ENCODE data around the gene SAPCD1.

SAPCD1 gene

DNA sequence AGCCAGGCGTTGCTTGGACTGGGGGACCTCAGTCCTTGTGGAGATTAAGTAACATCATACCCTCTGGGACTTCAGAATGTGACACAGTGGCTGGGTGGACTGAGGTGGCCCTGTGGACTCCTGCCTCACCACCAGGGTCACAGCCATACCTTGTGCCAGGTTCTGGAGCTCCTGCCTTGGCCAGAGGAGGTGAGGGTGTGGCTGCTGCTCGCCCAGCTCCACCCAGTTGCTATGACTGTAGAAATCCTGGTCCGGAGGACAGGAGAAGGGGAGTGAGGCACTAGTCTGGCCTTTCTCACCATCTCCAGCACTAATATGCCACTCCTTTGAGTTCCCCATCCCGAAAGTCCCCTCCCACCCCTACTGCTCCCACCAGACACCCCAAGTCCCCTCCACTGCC lies 12.7 kb downstream of the SAPCD1 start:
- Histone ChIP-seq H3K9ac (ENCODE audit: low read depth, low read length) (no peak overlapping the region), H3K27ac (ENCODE audit: low read depth, low read length) (no peak overlapping the region), H3K27me3 (ENCODE audit: insufficient read depth, low read length) (no peaks in the 10 kb centered on the region), H3K9me3 (ENCODE audit: insufficient read depth, low read depth, low read length) (no peaks in the 10 kb centered on the region), H3K4me1 (ENCODE audit: insufficient read depth, low read length) (no peaks in the 10 kb centered on the region), H3K36me3 (ENCODE audit: insufficient read depth, low read length) (peaks cover 23% of the 10 kb centered on the region), H3K4me3 (ENCODE audit: low read length) (no peak overlapping the region)
- 82% methylated on average over 4 of the region's 4 CpGs for WGBS

- Histone ChIP-seq H3K27ac (ENCODE audit: low read depth, low read length) (no peak overlapping the region), H3K4me3 (ENCODE audit: low read length) (no peak overlapping the region), H3K27me3 (ENCODE audit: insufficient read depth, low read length) (no peaks in the 10 kb centered on the region), H3K9ac (ENCODE audit: low read depth, low read length) (no peak overlapping the region), H3K9me3 (ENCODE audit: insufficient read depth, low read depth, low read length) (no peaks in the 10 kb centered on the region), H3K4me1 (ENCODE audit: insufficient read depth, low read length) (no peaks in the 10 kb centered on the region), H3K36me3 (ENCODE audit: insufficient read depth, low read length) (peaks cover 30% of the 10 kb centered on the region)
- WGBS = 93% methylated on average over 32 of the region's 32 CpGs
These were observed 13.4 kb downstream of the SAPCD1 start for GRCh38 chr6:31775633-31776484.

DNA sequence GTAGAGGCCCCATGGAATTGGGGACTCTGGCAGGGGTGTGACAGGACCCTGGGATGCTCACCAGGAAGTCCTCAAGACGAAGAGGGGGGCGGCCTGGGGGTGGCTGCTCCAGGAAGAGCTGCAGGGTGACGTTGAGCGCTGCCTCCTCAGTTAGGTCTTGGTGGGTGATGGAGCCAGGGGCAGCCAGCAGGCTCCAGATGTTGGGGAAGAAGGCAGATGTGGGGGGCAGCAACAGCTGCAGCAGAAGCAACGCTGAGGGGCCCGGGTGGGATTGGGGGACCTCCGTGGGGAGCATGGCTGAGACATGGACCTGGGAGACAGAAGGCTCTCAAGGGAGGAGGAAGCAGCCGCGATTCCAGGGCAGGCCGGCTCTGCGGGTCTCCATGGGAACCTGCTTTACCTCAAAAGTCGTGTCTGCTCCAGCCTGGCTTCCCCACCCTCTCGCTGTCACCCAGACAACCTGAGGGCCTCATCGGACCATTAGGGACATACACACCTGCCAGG lies 14.1 kb downstream of the SAPCD1 start:
- Histone ChIP-seq H3K27me3 (ENCODE audit: insufficient read depth, low read length) (no peaks in the 10 kb centered on the region), H3K27ac (ENCODE audit: low read depth, low read length) (no peak overlapping the region), H3K4me1 (ENCODE audit: insufficient read depth, low read length) (no peaks in the 10 kb centered on the region), H3K4me3 (ENCODE audit: low read length) (no peak overlapping the region), H3K9me3 (ENCODE audit: insufficient read depth, low read depth, low read length) (no peaks in the 10 kb centered on the region), H3K9ac (ENCODE audit: low read depth, low read length) (no peak overlapping the region; the same call in 1 of the 2 replicates), H3K36me3 (ENCODE audit: insufficient read depth, low read length) (peaks cover 37% of the 10 kb centered on the region)
- 66% methylated on average over 14 of the region's 14 CpGs for WGBS

DNA sequence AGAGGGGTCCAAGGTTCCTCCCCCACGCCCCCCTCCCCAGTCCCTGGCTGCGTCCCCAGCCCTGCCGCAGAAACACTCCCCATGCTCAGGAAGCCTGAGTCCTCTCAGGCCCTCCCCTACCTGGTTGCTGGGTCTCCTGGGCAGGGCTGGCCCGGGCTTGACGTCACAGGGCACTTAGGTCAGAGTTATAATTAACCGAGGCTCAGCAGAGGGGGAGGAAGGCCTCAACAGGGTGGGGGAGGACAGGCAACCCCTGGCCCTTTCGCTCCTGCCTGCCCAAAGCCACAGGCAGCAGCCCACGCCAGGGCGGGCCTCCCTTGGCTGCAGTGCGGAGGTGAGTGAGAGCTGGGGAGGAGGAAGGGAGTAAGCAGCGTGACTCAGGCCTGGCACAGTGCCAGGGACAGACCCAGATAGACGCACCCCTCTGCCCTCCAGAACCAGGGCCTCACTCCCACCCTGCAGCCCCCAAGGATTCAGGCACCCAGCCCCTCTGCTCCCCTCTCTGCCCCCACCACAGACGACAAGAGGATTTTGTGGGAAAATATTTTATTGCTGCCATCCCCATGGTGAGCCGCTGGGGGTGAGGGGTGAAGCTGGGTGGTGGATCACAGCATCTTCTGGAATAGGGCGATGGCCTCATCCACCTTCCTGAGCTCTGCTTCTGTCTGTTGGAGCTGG lies 14.7 kb downstream of the SAPCD1 start, which contains the start of gene VWA7:
VWA7 (minus strand) TSS at position 340 of the 678 bp plus-strand sequence. CDS start 549 bp downstream, outside the sequence.
- no peak within 1 kb of the TSS for H3K4me3 ChIP-seq (ENCODE audit: low read length)
- H3K9ac ChIP-seq (ENCODE audit: low read depth, low read length) = no peak within 1 kb of the TSS; the same call in 1 of the 2 replicates
- no peak within 1 kb of the TSS for H3K27ac ChIP-seq (ENCODE audit: low read depth, low read length)
- peaks cover 43% of the 10 kb centered on the region for H3K36me3 ChIP-seq (ENCODE audit: insufficient read depth, low read length)
- H3K9me3 ChIP-seq (ENCODE audit: insufficient read depth, low read depth, low read length) = no peaks in the 10 kb centered on the region
- no peaks in the 10 kb centered on the region for H3K4me1 ChIP-seq (ENCODE audit: insufficient read depth, low read length)
- 50% methylated on average over 15 of the region's 15 CpGs for WGBS
- no peaks in the 10 kb centered on the region for H3K27me3 ChIP-seq (ENCODE audit: insufficient read depth, low read length)

- Histone ChIP-seq H3K27ac (ENCODE audit: low read depth, low read length) (no peak overlapping the region), H3K4me1 (ENCODE audit: insufficient read depth, low read length) (no peaks in the 10 kb centered on the region), H3K9ac (ENCODE audit: low read depth, low read length) (no peak overlapping the region), H3K36me3 (ENCODE audit: insufficient read depth, low read length) (peaks cover 48% of the 10 kb centered on the region), H3K4me3 (ENCODE audit: low read length) (no peak overlapping the region), H3K27me3 (ENCODE audit: insufficient read depth, low read length) (no peaks in the 10 kb centered on the region), H3K9me3 (ENCODE audit: insufficient read depth, low read depth, low read length) (no peaks in the 10 kb centered on the region)
- 95% methylated on average over 5 of the region's 5 CpGs for WGBS
These were observed 15.2 kb downstream of the SAPCD1 start for GRCh38 chr6:31777667-31778050.

GRCh38 chr6:31778193-31778592 lies 15.7 kb downstream of the SAPCD1 start:
- Histone ChIP-seq H3K27ac (ENCODE audit: low read depth, low read length) (no peak overlapping the region), H3K9me3 (ENCODE audit: insufficient read depth, low read depth, low read length) (no peaks in the 10 kb centered on the region), H3K27me3 (ENCODE audit: insufficient read depth, low read length) (no peaks in the 10 kb centered on the region), H3K9ac (ENCODE audit: low read depth, low read length) (no peak overlapping the region), H3K4me1 (ENCODE audit: insufficient read depth, low read length) (no peaks in the 10 kb centered on the region), H3K36me3 (ENCODE audit: insufficient read depth, low read length) (peaks cover 54% of the 10 kb centered on the region), H3K4me3 (ENCODE audit: low read length) (no peak overlapping the region)
- WGBS = 92% methylated on average over 5 of the region's 5 CpGs

- Histone ChIP-seq H3K4me1 (ENCODE audit: insufficient read depth, low read length) (no peaks in the 10 kb centered on the region), H3K9ac (ENCODE audit: low read depth, low read length) (no peak overlapping the region), H3K4me3 (ENCODE audit: low read length) (no peak overlapping the region), H3K9me3 (ENCODE audit: insufficient read depth, low read depth, low read length) (no peaks in the 10 kb centered on the region), H3K36me3 (ENCODE audit: insufficient read depth, low read length) (peaks cover 63% of the 10 kb centered on the region), H3K27ac (ENCODE audit: low read depth, low read length) (no peak overlapping the region), H3K27me3 (ENCODE audit: insufficient read depth, low read length) (no peaks in the 10 kb centered on the region)
- 95% methylated on average over 43 of the region's 43 CpGs for WGBS
These were observed 16.8 kb downstream of the SAPCD1 start for GRCh38 chr6:31778999-31779885.

DNA sequence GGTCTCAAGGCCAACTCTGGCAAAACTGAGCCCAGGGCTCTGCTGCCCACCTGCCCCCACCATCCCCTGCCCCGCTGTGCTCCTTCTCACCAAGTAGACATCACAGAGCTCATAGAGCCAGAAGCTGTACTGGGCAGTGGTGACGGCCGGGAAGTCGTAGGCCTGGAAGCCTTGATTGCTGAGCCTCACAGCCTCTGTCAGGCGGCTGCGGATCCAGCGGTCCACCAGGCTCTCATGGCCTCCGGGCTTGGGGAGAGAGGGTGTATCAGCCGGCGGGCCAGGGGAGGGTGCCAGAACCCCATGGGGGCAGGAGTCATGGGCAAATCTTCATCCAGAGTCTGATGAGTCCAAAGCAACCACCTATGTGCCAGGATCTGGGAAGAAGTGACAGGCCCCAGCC lies 17.5 kb downstream of the SAPCD1 start:
- Histone ChIP-seq H3K4me3 (ENCODE audit: low read length) (no peak overlapping the region), H3K27me3 (ENCODE audit: insufficient read depth, low read length) (no peaks in the 10 kb centered on the region), H3K36me3 (ENCODE audit: insufficient read depth, low read length) (peaks cover 70% of the 10 kb centered on the region), H3K9ac (ENCODE audit: low read depth, low read length) (no peak overlapping the region), H3K9me3 (ENCODE audit: insufficient read depth, low read depth, low read length) (no peaks in the 10 kb centered on the region), H3K27ac (ENCODE audit: low read depth, low read length) (no peak overlapping the region), H3K4me1 (ENCODE audit: insufficient read depth, low read length) (no peaks in the 10 kb centered on the region)
- WGBS = 96% methylated on average over 10 of the region's 10 CpGs

GRCh38 chr6:31780507-31781243 lies 18.2 kb downstream of the SAPCD1 start:
- no peaks in the 10 kb centered on the region for H3K27me3 ChIP-seq (ENCODE audit: insufficient read depth, low read length)
- 95% methylated on average over 20 of the region's 20 CpGs for WGBS
- H3K4me3 ChIP-seq (ENCODE audit: low read length) = no peak overlapping the region
- H3K9me3 ChIP-seq (ENCODE audit: insufficient read depth, low read depth, low read length) = no peaks in the 10 kb centered on the region
- H3K36me3 ChIP-seq (ENCODE audit: insufficient read depth, low read length) = peaks cover 78% of the 10 kb centered on the region
- H3K9ac ChIP-seq (ENCODE audit: low read depth, low read length) = no peak overlapping the region
- H3K27ac ChIP-seq (ENCODE audit: low read depth, low read length) = no peak overlapping the region
- H3K4me1 ChIP-seq (ENCODE audit: insufficient read depth, low read length) = no peaks in the 10 kb centered on the region
